ENCODE measurements around the gene TMEM247.

The TMEM247 gene

DNA sequence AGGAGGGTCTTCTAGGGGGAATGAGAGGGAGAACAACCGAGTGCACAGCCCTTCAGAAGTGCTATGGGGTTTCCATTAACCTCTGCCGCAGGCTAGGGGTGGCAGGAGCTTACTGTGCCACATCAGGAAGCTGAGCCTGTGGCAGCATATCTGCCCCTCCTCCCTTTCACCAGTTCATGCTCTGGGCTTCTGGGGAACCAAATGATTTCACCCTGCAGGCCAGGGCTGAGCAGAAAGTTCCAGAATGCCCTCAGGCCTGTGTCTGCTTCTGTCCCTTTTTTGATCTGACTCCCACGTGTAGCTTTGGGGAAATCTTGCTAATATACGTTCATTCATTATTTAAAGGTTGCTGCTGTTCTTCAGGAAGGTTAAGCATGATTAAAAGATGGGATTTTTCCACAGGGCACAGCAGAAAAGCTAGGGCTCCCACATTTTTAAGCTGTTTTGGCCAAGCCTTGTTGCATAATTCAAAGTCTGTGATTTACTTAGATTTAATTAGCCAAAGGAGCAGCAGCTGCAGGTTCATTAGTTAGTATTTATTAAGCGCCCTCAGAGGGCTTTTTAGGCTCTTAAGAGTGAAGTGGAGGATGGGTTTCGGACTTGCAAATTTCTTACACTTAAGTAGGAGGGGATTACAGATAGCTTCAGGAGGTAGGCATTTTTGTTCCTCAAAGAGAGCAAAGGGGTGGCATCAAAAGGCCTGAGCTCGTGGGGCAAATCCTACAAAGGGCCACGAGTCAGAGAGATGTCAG, 10.2 kb downstream of the TMEM247 start:
- no peak for DNase-seq (ENCODE audit: low read depth in 2 of 2)

DNA sequence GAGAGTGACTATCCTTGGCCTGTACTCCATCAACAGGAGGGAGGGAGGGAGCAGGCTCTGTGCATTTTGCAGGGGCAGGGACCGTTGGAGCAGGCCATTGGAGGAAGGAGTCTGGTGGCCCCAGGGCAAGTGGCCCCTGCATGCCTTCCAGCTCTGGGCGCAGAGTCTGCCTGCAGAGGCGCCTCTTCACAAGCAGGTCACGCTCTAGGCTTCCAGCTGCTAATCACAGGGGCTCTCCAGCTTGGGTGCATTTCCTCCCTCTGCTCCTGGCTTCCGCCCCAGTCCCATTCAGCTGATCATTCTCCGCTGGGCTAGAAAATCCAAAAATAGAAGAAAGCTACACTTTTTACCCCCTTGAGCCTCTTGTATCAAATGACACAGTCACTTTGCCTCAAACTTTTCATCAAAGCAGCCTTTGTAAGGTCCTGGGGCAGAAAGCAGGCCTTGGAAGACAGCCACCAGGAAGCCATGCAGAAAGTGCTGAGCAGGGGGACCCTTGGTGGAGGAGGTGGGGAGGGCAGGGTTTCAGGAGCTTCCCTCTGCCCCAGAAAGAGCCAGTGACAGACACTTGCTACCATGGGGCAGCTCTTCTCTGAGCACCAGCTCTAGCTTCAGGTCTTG, 11.3 kb downstream of the TMEM247 start:
- DNase-seq (ENCODE audit: low read depth in 2 of 2) = no peak

DNA sequence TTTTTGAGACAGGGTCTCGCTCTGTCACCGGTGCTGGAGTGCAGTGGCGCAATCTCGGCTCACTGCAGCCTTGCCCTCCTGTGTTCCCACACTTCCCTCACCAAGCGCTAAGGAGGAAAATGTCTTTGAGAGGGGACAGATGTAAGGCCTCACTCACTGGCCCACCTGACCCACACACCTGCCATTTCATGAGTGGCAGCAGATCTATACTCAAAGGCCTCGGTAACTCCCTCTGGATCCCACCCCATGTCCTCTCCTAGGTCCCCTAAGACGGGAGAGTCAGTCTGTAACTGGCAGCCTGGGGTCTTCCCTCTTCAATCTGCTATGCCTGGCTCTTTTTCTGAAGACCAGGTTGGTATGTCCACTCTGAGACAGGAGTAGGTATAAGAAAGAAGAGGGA, 12.9 kb downstream of the TMEM247 start:
- DNase-seq (ENCODE audit: low read depth in 2 of 2) = no peak

DNA sequence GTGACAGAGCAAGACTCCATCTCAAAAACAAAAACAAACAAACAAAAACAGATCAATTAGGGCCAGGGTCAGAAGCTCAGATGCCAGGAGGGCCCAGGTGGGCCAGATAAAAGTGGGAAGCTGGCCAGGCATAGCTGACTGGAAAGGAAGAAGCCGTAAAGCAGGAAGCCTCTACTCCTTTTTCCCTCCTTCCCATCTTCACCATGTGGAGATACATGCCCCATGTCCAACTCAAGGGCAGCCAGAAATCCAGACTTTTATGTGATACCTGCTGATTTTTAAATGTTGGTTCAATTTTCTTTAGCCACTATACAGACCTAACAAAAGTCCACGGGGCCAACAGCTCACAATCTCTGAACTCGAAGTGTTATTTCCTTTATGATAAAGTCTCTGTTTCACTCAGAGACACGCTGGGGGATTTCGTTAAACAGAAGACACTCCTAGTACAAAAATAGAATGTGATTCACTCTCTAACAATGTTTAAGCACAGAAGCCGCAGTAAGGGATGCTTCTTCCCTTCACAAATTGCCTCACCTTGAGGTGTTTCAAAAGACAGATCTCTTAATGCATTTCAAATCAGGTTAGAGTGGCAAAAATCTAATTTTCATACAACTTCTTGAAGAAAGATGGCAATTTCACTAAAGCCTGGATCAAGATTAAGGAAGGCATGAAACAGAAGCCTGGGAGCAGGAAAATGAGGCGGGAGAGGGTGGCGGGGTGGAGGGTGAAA, 14.0 kb downstream of the TMEM247 start:
- DNase-seq (ENCODE audit: low read depth in 2 of 2) = no peak

DNA sequence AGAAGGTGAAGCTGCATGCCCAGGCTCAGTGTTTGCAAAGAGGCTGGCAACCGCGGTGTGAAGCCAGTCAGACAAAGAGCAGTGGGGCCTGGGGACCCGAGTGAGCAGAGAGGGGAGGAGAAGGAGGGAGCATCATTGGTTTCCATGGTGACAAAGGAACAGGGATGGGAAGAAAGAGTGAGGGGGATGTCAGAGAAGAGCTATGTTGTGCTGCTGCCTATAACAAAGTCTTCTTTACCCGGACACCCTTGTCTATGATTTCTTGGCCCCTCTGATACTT, 14.5 kb downstream of the TMEM247 start:
- no peak for DNase-seq (ENCODE audit: low read depth in 2 of 2)

DNA sequence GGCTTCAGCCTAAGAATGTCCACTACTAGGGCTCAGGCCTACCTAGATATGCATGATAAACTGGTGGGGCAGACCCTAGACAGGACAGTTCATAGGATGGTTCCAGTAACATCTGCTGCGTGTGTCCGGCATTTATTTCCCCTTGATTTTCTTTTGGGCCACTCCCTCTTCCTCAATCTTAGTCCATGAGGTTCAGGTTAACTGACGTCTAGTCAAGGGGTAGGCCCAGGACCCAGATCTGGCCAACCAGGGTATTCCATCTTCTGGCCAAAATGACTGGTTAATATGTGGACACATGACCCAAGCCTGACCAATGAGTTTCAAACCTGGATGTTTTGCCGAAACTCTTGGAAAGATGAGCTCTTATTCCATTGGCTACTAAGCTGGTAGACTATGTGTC, 15.2 kb downstream of the TMEM247 start:
- no peak for DNase-seq (ENCODE audit: low read depth in 2 of 2)

DNA sequence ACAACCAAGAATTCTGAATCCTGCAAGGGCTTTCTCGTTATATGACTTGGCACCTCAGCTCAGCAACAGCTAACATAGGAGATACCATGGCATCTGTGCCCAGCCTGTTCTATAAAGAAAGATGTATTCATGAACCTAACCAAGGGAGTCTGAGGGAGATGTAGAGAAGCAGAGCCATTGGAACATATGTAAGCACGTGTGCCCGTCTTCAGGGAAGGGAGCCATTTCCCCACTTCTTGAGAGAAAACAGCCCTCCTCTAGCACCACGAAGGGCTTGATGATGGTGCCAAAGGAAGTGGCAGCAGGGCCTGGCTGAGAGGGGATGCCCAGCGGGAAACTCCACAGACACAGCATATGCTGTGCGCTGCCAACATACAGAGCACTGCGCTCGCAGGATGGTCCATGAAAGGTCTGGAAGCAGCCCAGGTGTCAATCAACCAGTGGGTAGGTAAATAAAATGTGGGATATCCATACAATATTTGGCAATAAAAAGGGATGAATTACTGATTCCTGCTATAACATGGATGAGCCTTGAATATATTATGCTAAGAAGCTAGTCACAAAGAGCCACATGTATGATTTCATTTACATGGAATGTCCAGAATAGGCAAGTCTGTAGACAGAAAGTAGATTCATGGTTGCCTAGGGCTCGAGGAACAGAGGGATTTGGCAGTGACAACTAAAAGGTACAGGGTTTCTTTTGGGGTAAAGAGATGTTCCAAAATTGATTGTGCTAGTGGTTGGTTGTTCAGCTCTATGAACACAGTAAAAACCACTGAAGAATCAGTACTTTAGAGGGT, 16.1 kb downstream of the TMEM247 start:
- no peak for DNase-seq (ENCODE audit: low read depth in 2 of 2)

DNA sequence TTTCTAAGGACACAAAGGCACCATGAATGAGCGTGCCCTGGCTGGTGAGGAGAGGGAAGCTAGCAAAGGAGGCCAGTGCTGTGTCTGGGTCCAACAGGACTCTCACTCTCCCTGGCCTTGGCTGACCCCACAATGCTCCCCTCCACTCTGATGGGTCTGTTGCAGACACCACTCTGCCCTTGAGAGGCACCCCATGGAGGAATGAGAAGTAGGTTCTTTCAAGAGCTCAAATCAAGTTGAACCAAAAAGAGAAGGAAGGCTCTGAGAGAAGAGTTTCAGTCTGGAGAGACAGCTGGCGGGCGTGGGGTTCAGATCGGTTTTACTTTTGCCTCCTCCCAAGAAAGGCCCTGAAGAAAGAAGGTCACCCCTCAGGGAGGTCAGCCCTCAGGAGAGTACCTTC, 18.4 kb downstream of the TMEM247 start:
- DNase-seq (ENCODE audit: low read depth in 2 of 2) = no peak

DNA sequence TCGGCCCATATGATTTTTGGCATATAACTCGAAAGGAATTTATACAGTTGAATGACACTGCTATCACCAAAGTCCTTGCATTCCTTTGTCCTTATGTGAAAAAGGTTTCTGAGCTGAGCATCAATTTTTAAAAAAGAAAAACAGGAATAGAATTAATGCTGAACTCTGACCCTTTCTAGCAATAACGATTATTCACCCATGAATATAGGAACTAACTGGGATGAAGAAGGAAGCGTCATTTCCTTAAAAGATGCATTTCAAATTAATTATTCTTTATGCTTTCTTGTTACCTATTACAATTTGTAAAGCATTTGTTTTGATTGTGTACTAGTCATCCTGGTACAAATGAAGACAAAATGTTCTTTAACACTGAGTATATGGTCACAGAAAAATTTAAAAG, 19.3 kb downstream of the TMEM247 start:
- DNase-seq (ENCODE audit: low read depth in 2 of 2) = no peak

DNA sequence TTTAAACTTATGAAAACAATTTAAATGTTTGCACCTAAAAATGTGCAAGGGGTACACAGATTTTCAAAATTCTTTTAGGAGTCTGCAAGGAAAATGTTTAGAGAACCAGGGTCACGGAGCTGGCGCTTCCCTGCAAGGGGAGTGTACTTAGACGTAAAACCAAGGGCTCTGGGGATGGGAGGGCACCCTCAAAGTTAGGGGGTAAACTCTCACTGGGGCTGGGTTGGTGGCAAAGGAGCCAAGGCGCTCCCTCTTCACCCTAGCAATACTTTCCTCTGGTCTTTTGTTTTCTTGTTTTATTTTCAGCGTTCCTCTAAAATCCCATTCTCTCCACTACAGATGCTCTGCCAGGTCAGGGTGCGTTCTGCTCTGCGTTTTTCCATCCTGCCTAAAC, 20.0 kb downstream of the TMEM247 start:
- no peak for DNase-seq (ENCODE audit: low read depth in 2 of 2)

DNA sequence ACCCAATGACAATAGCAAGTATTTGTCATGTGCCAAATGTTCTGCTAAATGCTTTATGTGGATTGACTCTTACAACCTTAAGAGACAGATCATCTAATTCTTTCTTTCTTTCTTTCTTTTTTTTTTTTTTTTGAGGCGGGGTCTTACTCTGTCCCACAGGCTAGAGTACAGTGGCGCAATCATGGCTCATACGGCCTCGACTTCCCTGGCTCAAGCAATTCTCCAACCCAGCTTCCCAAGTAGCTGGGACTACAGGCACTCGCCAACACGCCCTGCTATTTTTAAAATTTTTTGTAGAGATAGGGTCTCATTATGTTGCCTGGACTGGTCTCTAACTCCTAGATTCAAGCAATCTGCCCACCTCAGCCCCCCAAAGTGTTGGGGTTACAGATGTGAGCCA, 21.4 kb downstream of the TMEM247 start:
- DNase-seq (ENCODE audit: low read depth in 2 of 2) = no peak

DNA sequence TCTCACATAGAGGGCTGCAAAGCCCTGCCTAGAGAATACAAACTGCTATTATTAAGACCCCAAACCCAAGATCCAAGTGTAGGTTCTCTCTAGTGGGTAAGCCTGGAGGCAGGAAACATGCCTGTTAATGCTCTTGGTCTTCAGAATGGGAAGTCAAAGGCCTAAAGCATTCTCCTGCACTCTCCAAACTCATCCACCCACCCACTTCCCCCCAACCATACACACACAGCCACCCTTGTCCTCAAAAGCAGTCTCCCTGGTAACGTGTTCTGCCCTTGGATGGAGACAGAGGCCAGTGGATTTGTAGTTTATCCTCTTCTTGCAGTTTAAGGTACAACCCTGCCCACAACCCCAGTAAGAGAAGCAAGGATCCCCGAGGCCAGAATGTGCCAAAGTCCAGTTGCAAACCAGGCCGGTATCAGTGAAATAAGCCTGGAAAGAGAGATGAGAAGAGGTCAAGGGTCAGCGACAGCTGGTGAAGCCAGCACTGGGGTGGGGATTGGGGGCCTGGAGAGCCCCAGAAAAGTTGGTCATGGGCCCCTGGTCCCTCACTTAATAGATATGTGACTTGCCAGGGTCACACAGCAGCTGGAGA, 23.0 kb downstream of the TMEM247 start:
- DNase-seq (ENCODE audit: low read depth in 2 of 2) = no peak

DNA sequence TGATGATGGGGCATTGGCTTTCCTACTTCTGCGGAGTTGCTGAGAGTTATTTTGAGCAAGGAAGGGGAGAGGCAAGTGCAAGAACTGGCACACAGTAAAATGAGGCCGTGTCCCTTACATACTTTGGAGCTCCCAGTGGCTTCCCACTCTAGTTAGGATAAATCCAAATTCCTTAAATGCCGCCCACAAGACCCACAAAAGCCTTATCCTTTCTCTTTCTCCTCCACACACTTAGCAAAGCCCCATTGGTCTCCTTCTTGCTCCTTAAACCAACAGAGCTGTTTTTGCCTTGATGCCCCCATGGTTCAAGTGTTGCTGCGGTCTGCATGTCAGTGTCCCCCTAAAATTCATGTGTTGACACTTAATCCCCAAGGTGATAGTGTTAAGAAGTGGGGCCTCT, 24.3 kb downstream of the TMEM247 start:
- DNase-seq (ENCODE audit: low read depth in 2 of 2) = no peak

DNA sequence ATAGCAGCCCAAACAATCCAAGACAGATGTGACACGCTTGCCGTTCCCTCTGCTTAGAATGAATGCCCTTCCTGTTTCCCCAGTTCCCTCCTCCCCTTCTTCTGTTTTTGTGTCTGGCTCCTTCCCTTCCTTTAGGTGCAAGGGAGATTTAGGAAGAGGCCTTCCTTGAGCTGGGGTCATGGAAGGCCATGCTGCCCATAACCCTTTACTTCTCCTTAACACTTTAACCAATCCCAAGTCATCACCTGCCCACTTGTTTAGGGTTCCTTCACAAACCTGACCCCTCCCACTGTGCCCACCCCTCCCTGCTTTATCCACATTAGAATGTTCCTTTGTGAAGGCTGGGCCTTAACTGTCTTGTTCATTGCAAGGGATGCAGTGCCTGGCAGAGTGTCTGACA, 24.9 kb downstream of the TMEM247 start:
- no peak for DNase-seq (ENCODE audit: low read depth in 2 of 2)

DNA sequence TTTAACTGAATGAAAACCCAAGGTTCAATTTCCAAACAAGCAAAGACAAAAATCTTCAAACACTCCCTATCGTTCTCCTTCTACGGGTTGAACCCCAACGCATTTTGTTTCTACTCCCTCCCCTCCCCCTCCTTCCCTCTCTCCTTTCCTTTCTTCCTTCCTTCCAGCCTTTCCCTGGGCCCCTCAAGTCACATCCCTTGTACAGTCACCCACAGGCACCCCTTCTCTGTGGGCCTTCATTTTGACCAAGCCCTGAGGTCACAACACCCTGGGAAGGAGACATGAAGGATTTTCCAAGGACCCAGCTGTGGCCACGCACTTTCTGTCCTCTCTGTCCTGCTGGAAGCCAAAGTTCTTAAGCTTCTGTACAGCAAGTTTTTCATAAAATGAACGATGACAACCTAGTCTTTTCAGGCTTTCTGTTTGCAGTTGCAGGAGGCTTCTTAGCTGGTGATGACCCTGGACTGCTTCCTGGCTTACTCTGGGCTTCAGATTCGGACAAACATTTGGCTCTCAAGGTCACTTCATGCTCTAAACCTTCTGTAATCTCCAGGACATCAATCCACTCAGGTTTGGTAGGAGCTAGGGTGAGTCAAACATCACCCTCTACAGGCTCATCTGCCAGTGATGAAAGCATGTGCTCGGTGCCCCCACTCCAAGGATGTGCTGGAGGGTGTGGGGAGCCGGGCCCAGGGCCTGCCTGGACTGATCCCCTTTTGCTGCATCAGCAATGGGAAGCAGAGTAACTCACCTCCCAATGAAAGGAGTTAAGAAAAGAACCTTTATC, 25.5 kb downstream of the TMEM247 start:
- DNase-seq (ENCODE audit: low read depth in 2 of 2) = no peak

DNA sequence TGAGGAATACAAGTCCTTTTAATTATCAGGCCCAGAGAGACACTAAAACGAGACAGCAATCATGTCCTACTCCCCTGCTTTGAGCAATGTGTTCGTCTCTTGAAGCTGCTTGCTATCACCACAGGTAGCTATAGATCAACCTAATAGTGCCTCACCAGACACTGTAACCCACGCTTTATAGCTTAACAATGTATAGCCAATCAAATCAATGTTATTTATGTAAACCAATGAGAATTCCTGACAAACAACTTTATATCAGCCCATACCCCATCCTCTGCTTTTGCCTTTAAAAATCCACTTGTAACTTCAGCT, 26.1 kb downstream of the TMEM247 start:
- no peak for DNase-seq (ENCODE audit: low read depth in 2 of 2)

DNA sequence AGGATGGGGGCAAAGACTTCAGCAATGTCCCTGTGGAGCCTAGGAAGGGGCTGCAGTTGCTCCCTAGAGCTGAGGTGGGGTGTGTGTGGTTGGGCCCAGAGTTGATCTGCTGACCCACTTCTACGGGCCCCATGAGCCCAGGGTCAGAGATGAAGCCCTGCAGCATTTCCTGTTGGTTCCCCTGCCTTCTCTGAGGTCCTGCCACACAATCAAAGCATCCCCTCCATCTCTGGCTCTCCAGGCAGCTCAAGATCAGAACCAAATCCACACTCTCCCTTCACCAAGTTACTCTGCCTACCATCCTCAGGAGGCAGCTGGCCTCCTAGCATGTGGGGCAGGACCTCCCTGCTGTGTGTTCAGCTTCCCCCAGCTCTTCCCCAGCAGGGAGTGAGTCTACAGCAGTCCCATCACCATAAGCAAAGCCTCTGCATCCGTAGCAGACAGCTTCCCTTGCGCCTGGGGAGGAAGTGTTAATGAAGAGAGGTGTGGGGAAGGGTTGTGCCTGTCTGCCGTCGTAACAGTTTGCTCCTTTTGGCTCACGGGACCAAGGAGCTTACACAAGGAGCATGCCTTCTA, 26.9 kb downstream of the TMEM247 start:
- no peak for DNase-seq (ENCODE audit: low read depth in 2 of 2)

DNA sequence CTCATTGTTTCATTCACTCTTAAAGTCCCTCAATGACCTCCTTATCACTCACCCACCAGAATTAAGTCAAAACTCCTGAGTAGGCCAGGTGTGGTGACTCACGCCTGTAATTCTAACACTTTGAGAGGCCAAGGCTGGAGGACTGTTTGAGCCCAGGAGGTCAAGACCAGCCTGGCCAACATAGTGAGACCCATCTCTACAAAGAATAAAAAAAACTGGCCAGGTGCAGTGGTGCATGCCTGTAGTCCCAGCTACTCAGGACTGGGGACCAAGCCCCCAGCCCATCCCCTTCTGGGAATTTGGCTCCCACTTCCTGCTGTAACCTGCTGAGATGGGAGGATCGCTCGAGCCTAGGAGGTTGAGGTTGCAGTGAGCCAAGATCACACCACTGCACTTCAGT, 28.9 kb downstream of the TMEM247 start:
- no peak for DNase-seq (ENCODE audit: low read depth in 2 of 2)

DNA sequence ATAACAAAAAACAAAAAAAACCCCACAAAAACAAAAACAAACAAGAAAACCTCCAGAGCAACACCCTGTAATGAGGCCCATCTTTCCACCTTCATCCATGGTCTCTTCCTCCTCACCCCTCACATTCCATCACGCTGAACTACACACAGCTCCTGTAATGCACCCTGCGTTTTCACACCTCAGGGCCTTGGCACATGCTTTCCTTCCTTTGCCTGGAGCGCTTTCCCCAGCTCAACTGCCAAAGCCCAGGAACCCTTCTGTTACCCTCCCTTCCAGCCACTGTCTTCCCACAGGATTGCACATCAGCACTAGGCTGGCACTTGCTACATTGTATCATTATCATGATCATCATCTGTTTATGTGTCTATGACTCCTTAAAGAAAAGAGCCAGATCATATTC, 29.4 kb downstream of the TMEM247 start:
- DNase-seq (ENCODE audit: low read depth in 2 of 2) = no peak

DNA sequence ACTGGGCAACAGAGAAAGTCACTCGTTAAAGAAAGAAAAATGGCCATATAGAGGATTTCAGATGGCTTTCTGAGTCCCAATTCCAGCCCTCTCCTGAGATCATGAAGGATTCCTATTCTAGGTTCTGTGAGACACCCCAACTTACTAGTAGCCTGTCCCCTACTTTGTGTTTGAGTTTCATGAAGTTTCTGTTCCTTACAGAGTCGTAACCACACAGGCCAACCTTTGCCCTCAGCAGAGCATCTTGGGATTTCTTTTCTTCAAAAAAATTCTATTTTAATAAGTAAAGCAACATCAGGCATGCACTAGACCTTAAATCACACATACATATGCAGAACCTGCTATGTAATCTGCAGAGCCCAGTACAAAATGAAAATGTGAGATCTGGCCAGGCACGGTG, 30.4 kb downstream of the TMEM247 start:
- DNase-seq (ENCODE audit: low read depth in 2 of 2) = no peak

DNA sequence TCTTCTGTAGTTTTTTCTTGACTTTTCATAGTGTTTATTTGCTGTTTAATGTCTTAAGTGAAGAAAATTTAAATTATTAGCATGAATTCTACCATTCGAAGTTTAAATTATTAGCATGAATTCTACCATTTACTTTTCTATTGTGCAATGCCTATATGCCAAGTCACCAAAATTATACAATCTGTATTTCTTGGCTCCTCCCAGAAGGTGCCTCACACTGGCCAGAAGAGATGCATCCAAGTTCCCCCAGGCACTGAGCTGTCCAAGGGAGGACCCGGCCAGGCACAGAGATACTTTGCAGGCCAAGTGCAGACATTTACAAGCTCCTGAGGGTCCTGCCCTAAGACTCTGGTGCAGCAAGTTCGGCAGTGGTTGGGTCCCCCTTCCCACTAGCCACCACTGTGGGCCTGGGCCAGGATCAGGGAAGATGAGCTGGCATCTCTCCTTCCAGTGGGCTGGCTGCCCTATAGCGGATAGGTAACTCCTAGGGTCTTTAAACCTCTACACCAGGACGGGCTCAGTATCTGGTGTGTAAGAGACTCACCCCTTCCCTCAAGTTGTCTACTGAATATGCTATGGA, 31.3 kb downstream of the TMEM247 start:
- DNase-seq (ENCODE audit: low read depth in 2 of 2) = no peak
